K562 (cell line): ENCODE results near the gene MUC7.

ENCODE experiments used
- HES1 ChIP-seq: fragments of 450-650 bp; IDR thresholded peaks from 2 replicates; pipeline ENCODE4 v1.6.1; 2016; ENCODE audit warnings: low read depth, mild to moderate bottlenecking, moderate library complexity
- HIVEP1 ChIP-seq: fragments of 250-450 bp; sonication (Bioruptor Pico); IDR thresholded peaks from 2 replicates; pipeline ENCODE4 v1.4.0; 2020; ENCODE audit warnings: mild to moderate bottlenecking
- POLR2AphosphoS5 ChIP-seq: IDR thresholded peaks from 2 replicates; pipeline ENCODE4 v1.6.1; 2011; ENCODE audit warnings: mild to moderate bottlenecking, low read depth, low read length, moderate library complexity; ENCODE audit not compliant: control insufficient read depth, insufficient read depth
- RBBP5 ChIP-seq: fragments of 200-600 bp; sonication (generic); IDR thresholded peaks from 2 replicates; pipeline ENCODE4 v1.6.1; 2012; ENCODE audit warnings: borderline replicate concordance, mild to moderate bottlenecking, low read length, control low read depth, inconsistent platforms; ENCODE audit not compliant: insufficient read depth, poor library complexity, severe bottlenecking
- SIN3A ChIP-seq, 2 experiments: fragments of 150-350 bp in 1 of 2; IDR thresholded peaks; 2 replicates each; pipeline ENCODE4 v1.6.1; 2011 to 2016; ENCODE audit warnings: borderline replicate concordance in 2 of 2, low read depth in 2 of 2, low read length in 2 of 2, mild to moderate bottlenecking in 2 of 2, moderate library complexity in 2 of 2; ENCODE audit not compliant: control insufficient read depth in 1 of 2
- SIRT6 ChIP-seq: IDR thresholded peaks from one replicate; pipeline ENCODE4 v1.6.1; 2012; ENCODE audit warnings: low read depth, mild to moderate bottlenecking, control low read depth, inconsistent platforms, low read length, moderate library complexity
- TRIM24 ChIP-seq, 2 experiments: fragments of 450-650 bp; IDR thresholded peaks; 2 replicates each; pipeline ENCODE4 v1.6.1; 2016
- YBX1 ChIP-seq: fragments of 450-650 bp; IDR thresholded peaks from 2 replicates; pipeline ENCODE4 v1.7.1; 2016; ENCODE audit warnings: mild to moderate bottlenecking

- TF ChIP-seq YBX1 (no peak), RBBP5 (no peak), SIN3A (IDR thresholded peaks at IDR 0.05; ENCODE audit: borderline replicate concordance in 2 of 2, control insufficient read depth in 1 of 2, low read depth in 2 of 2, low read length in 2 of 2) (no peak), POLR2AphosphoS5 (no peak), HES1 (no peak), SIRT6 (no peak), TRIM24 (IDR thresholded peaks at IDR 0.05) (no peak), HIVEP1 (CRISPR knock-in tag) (no peak)
These were observed 19.1 kb upstream of the MUC7 start for GRCh38 chr4:70452946-70453345.
